ENCODE results near the gene TMEFF2. TPM values are rescaled to one million over a fixed set of nuclear protein-coding genes. Genes with fewer than 3 reads are reported as not detected.

Gene TMEFF2
- total and polyA plus RNA-seq, 2 experiments from 2014 or later = 0.15 to 1.3 TPM

GRCh38 chr2:191942090-191942738 lies 252.5 kb downstream of the TMEFF2 start:
- Histone ChIP-seq H3K27me3 (no peaks in the 10 kb centered on the region), H3K4me1 (ENCODE audit: low read depth) (peaks cover 21% of the 10 kb centered on the region), H3K27ac (peak overlapping the region; percentile 16), H3K4me3 (no peak overlapping the region), H3K9me3 (ENCODE audit: low read depth) (no peaks in the 10 kb centered on the region), H3K36me3 (no peaks in the 10 kb centered on the region)
- DNase-seq (ENCODE audit: low read depth in 1 of 2, low spot score in 1 of 2) = peak in 1 of 2 donors; percentile 34
- no peak for TF ChIP-seq CTCF (IDR thresholded peaks at IDR 0.05; ENCODE audit: low read depth, low read length)

GRCh38 chr2:191941376-191941929 lies 253.3 kb downstream of the TMEFF2 start:
- no peak for DNase-seq (ENCODE audit: low read depth in 1 of 2, low spot score in 1 of 2)
- Histone ChIP-seq H3K36me3 (no peaks in the 10 kb centered on the region), H3K4me1 (ENCODE audit: low read depth) (peaks cover 21% of the 10 kb centered on the region), H3K27ac (no peak overlapping the region), H3K27me3 (no peaks in the 10 kb centered on the region), H3K4me3 (no peak overlapping the region), H3K9me3 (ENCODE audit: low read depth) (no peaks in the 10 kb centered on the region)
- no peak for TF ChIP-seq CTCF (IDR thresholded peaks at IDR 0.05; ENCODE audit: low read depth, low read length)

- DNase-seq (ENCODE audit: low read depth in 1 of 2, low spot score in 1 of 2) = no peak
- H3K27ac ChIP-seq = no peak overlapping the region
- no peak overlapping the region for H3K4me3 ChIP-seq
- no peaks in the 10 kb centered on the region for H3K36me3 ChIP-seq
- H3K9me3 ChIP-seq (ENCODE audit: low read depth) = no peaks in the 10 kb centered on the region
- TF ChIP-seq CTCF (IDR thresholded peaks at IDR 0.05; ENCODE audit: low read depth, low read length) = no peak
- H3K27me3 ChIP-seq = no peaks in the 10 kb centered on the region
- H3K4me1 ChIP-seq (ENCODE audit: low read depth) = peaks cover 21% of the 10 kb centered on the region
Observed at GRCh38 chr2:191938779-191939178, 256.0 kb downstream of the TMEFF2 start.

- Histone ChIP-seq H3K4me3 (no peak overlapping the region), H3K9me3 (ENCODE audit: low read depth) (no peaks in the 10 kb centered on the region), H3K27me3 (no peaks in the 10 kb centered on the region), H3K27ac (no peak overlapping the region), H3K36me3 (no peaks in the 10 kb centered on the region), H3K4me1 (ENCODE audit: low read depth) (peaks cover 14% of the 10 kb centered on the region)
- no peak for DNase-seq (ENCODE audit: low read depth in 1 of 2, low spot score in 1 of 2)
- no peak for TF ChIP-seq CTCF (IDR thresholded peaks at IDR 0.05; ENCODE audit: low read depth, low read length)
Observed at GRCh38 chr2:191936882-191937405, 257.8 kb downstream of the TMEFF2 start.

GRCh38 chr2:191935247-191935646 lies 259.5 kb downstream of the TMEFF2 start:
- no peak overlapping the region for H3K4me3 ChIP-seq
- no peaks in the 10 kb centered on the region for H3K9me3 ChIP-seq (ENCODE audit: low read depth)
- peak in 1 of 2 donors; percentile 27 for DNase-seq (ENCODE audit: low read depth in 1 of 2, low spot score in 1 of 2)
- H3K36me3 ChIP-seq = no peaks in the 10 kb centered on the region
- H3K27me3 ChIP-seq = no peaks in the 10 kb centered on the region
- H3K27ac ChIP-seq = no peak overlapping the region
- no peaks in the 10 kb centered on the region for H3K4me1 ChIP-seq (ENCODE audit: low read depth)
- TF ChIP-seq CTCF (IDR thresholded peaks at IDR 0.05; ENCODE audit: low read depth, low read length) = no peak

All from cardiac muscle cell (in vitro differentiated cells and primary cell).